NOMO-1 treated with dmso at 0.1 percent for 144 hours (cell line): Measurements from ENCODE around the gene RCOR1.
A peak's percentile ranks its signal among the peaks of the same experiment; 100 is the strongest.
"Not testable (repeated sequence)": the region's sequence is repeated elsewhere in the genome, so short reads cannot be mapped to it uniquely, and the experiment has no call there.

ENCODE experiments used
- DNase-seq: peaks from one replicate; lab custom pipeline; 2025; ENCODE audit not compliant: unreplicated experiment; lab: John Stamatoyannopoulos, UW

The RCOR1 gene

DNA sequence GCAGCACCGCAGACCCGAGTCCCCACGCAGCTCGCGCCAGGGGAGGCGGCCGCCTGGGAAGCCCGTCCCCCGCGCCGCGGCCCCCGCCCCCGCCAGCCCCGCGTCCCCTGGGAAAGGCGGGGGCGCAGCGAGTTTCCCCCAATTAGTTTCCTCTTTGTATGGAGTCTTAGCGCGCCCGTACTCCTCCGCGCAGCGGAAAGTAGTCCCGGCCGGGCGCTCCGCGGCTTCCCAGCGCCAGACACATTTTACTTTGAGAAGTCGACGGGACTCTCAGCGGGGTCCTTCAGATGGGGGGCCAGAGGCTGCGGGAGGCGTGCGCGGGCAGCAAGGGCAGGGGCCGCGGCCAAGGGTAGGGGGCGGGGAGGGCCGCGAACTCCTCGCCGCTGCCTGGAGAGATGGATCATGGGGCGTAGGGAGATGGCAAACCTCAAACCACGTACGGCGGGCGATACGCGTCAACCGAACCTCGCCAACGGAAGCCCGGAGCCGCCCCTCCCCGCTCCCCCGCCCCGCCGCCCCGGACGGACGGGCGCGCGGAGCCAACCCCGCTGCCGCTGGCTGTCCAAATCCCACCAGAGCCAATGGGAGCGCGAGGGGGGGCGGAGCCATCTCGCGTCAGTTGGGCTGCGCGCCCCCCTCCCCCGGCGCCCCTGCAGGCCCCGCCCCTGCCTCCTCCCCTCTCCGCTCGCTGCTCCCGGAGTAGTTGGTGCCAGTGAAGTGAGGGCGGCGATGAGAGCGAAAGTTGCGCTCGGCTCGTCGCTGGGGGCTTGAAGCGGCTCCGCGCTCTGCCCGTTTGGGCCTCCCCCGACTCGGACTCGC lies at the start of gene RCOR1:
TSS of gene RCOR1 (plus strand) at position 706 of the 819 bp plus-strand sequence. CDS start 238 bp downstream, outside the sequence.
- peak; percentile 92 for DNase-seq

DNA sequence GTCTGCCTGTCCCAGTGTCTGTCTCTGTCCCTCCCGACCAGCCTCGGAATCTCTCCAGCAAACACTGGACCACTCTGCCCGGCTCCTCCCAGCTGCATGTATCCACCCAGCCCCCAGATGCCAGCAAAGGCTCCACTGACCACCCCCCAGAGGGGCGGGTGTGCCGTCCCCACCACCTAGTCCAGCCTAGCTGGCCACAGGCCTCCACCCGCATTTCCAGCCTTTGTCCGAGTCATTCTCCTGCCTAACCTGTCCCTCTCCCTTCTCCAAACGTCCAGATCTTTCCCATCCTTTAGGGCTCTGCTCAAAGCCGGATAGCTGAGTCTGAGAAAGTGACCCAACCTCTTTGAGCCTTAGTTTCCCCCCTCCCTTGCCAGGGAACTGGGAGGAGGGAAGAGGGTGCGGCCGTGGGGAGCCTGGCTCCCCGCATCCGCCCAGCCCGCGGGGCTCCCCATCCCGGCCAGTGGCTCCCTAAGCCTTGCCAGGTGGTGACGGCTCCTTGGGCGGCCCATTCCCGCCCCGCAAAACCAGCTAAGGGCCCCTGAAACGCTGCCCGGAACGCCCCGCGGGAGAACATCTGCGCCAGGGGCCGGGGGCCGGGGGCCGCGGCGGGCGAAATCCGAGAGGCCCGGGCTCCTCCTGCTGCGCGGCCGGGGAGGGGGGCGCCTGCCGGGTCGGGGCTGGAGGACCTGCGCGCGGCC lies 48.3 kb upstream of the RCOR1 start:
- no peak for DNase-seq

DNA sequence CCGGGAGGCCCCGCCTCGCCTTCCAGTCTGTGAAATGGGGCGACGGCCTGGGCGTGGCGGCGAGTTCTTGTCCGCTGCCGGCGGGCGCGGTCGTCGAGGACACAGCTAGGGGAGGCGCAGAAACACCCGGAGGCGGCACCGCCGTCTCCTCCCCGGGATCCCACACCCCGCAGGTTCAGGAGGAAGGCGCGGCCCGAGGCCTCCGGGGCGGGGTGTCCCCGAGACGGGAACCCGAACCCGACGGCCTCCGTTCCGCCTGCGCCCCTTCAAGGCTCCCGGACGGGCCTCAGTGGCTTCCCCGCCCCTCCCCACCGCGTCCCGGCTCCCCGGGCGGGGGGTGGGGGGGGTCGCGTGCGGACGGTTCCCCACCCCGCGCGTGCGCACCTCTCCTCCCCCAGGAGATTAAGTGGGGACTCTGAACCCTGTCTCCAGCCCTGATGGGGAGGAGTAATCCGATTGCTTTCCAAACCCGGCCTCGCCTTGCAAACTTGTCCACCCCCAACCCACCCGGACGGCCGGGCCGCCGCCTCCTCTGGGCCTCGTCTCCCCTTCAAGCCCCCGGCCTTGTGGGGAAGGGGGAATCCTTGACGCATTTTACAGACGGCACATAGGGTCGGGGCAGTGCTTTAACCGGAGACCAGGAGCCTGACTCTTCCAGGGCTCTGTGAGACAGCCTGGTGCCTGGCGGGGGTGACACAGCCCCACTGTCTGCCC lies 47.5 kb upstream of the RCOR1 start:
- DNase-seq: no peak

DNA sequence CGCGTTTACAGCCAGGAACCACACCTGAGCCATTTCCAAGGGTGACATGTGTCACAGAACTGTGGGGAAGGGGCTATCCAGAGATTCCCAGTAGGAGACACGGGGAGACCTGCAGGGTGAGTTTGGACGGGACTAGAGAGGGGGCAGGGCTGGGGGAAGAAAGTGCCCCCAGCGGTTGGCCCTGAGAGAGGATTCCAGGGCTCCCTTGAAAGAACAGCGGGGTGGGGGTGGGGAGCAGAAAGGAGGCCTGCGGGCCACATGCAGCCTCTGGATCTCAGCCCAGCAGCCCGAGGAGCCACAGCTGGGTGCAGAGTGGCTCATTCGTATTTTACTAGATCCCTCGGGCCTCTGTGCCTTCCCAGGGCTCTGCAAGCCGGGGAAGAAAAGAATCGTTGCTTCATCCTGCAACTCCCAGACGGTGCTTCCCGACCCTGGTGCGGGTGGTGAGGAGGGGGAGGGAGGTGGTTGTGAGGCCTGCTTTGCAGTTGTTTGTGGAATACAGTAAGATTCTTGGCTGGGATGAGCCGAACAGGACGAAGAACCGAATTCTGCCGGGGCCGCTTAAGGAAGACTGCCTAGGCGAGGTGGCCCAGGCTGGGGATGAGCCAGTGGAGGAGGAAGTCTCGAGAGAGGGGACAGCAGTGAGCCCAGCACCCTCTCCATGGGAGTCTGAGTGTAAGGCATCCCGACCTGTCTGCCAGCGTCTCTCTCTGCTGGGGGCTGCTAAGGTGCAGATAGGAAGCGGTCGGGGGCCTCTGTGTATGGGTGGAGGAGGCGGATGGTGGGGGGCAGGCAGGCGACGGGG lies 46.8 kb upstream of the RCOR1 start:
- DNase-seq: no peak

DNA sequence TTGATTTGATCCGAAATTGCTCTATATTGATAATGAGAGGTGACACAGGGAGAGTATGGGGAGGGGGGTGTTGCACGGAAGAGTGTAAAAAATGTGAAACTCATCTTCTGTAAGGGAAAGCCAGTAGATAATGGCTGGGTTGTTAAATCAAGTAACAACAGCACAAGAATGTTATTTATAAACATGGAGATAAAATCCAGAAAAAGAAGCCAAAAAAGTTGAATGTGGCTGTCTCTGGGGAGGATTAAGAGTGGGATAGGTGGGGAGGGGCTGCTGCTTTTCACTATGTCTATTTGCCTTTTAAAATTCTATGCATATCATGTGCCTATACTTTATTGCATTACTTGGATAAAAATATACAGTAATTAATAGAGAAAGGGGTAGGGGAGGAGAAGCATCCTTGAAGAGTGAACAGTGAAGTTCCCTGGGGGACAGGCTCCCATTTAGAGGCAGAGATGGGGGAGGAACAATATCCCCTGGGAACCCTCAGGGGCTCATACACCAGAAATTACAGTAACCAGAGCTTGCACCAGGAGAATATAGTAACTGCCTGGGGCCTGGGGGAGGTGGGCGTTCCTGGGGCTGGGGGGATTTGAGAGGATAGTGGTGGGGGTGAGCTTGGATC lies 43.7 kb upstream of the RCOR1 start:
- DNase-seq: no peak

GRCh38 chr14:102550927-102551401 lies 41.5 kb upstream of the RCOR1 start:
- DNase-seq: not testable (repeated sequence)

DNA sequence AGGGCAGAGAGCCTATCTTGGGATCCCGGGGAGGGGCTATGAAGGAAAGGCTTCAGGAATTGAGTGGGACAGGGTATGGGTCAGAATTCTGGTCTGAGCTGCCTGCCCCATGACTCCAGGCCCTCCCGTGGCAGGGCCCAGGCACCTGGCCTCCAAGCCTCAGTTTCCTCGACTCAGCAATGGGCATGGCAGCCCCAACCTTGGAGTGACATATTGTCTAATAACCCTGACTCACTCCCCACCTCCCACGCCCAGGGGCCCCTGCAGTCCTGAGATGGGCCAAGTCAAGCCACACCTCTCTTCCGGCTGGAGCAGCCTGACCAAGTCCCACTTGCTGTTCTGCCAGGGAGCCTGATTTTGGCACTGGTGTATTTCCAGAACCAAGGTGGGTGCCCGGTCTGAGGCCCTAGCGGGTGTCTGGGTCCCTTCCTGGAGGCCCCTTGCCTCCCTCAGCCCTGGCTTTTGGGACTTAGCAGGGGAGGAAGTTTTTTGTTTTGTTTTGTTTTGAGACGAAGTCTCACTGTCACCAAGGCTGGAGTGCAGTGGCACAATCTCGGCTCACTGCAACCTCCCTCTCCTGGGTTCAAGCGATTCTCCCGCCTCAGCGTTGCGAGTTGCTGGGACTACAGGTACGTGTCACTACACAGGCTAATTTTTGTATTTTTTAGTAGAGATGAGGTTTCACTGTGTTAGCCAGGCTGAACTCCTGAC lies 40.3 kb upstream of the RCOR1 start:
- peak; percentile 21 for DNase-seq

DNA sequence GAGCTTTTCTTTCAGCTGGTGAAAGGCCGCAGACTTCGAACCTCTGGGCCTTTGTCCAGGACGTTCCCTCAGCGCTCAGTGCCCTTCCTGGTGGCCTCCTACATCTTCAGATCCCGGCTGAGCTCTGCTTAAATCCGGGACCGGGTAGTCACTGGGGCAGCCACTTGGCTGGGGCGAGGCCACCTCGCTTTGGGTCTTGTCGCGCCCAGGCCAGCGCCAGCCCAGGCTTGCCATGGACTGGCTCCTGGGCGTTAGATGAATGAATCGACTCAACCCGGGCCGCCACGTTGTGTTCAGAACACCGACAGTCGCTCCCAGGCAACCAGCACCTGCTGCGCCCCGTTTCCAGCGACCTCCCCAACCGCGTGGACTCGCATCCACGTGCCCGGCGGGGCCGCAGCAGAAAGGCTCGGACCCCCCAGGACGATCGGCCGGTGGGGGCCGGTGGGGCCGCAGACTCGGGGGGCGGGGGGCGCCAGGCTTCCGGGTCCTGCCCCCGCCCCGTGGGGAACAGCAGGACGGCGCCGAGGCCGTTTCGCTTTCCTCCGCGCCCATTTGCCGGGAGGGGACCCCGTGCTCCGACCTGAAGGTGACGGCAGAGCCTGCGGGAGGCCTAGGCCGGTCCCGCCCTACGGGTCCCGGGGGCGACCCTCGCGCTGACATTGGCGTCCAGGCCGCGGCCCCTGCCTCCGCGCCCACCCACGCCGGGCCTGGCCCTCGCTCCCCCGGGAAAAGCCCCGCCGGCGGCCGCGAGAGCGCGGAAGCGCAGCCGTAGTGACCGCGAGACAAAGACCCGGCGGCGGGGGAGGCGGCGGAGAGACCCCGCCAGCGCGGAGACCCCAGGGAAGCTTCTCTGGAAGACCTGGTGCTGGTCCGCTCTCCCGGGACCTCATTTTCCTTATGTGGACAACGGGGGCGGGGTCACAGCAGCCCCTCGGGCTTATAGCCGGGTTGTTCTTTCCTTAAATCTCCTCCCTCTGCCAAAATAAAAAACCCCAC lies 37.3 kb upstream of the RCOR1 start:
- DNase-seq: no peak

DNA sequence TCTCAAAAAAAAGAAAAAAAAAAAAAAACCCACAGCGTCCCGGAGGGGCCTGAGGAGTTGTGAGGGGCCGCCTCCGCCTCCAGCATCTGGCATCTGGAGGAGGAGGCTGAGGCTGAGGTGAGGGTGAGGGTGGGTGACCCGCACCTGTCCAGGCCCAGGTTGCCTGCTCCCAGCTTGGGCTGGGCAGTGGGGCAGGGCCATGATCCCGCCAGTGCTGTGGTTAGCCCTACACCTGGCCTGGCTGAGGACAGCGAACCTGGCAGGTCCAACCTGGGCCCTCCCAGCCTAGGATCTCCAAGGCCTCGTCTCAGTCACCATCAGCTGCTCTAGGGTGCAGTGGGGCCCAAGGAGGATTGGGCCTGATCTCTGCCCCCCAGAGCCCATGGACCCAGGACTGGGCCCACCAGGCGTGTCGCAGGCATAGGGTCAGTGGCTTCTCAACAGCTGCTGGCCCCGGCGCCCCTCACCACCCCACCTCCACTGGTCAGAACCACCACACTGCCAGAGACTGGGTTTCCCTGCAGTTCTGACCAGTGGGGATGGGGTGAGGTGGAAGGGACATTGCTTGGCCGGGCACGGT lies 36.3 kb upstream of the RCOR1 start:
- DNase-seq: no peak

DNA sequence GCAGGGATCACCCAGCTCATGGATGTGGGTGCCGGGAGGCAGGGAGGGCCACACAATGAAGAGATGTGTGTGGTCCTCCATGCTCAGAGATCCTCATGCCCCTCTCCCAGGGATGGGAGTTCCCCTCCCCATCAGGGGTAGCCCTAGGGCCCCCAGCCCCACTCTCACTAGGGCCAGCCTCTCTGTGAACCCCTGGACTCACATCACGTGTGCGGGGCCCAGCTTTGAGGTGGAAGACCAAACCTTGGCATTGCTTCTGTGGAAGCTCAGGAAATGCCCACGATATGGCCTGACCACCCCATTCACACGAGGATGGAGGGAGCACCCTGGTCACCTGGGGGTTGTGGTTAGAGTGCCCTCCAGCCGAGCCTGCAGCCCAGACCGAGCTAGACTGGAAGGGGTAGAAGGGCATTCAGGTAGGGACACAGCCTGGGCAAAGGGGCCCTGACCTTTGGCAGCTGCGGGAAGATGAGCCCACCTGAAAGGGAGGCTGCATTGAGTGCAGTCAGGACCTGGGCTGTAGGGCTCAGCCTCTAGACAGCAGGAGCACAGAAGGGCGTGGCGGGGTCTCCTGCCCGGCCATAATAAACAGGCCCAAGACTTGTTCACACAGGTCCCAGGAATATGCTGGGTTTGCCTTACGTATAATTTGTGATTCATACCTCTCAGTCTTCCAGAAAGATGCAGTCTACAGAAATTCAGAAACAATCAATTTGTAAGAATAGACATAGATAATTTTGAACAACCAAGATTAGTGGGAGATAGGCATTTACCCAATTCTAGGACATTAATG lies 34.8 kb upstream of the RCOR1 start:
- no peak for DNase-seq

DNA sequence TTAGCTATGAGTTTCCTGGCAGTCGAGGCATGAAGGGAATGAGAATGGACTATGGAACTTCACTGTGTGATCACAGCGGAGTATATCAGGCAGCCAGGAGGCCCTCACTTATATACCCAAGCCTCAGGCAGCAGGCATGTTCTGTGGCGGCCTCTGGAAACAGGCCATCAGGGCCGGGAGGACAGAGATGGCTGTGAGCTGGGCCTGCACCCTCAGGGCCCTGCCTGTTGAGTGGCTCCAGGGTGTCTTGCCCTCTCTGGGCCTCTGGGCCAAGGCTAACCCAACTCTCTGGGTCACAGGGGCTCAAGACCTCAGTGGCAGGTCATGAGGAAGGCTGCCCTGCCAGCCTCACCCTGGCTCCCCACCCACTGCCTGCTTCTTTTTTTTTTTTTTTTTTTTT lies 33.9 kb upstream of the RCOR1 start:
- no peak for DNase-seq

DNA sequence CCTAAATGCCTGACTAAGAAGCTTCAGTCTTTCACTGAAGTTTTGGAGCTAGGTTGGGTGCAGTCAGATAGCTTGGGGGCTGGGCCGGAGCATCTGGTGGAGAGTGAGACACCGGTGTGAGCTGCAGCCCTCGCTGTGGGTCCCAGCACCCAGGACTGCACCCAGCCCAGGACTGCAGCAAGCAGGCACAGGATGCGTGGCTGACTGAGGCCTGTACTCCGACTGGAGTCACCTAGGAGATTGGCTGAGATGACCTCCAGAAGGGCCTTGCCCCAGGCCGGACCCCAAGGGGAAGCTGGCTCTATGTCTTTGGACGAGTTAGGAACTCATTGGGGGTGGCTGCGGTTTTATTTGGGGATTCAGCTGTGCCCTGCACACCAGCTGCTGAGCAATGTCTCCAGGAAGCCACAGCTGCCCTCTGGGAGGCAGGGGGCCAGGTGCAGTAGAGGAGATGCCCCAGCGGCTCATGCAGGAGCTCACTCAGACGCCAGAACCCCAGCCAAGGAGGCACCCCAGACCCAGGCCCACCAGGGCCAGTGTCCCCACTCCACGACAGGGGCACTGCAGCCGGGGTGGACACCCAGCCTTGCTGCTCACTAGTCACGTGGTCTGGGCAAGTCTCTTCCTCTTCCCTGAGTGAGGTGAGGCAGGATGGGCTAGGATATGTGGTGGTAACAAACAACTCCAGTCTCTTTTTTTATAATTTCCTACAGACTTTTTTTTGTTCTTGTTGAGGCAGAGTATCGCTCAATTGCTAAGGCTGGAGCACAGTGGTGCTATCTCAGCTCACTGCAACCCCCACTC lies 31.8 kb upstream of the RCOR1 start:
- DNase-seq: no peak

DNA sequence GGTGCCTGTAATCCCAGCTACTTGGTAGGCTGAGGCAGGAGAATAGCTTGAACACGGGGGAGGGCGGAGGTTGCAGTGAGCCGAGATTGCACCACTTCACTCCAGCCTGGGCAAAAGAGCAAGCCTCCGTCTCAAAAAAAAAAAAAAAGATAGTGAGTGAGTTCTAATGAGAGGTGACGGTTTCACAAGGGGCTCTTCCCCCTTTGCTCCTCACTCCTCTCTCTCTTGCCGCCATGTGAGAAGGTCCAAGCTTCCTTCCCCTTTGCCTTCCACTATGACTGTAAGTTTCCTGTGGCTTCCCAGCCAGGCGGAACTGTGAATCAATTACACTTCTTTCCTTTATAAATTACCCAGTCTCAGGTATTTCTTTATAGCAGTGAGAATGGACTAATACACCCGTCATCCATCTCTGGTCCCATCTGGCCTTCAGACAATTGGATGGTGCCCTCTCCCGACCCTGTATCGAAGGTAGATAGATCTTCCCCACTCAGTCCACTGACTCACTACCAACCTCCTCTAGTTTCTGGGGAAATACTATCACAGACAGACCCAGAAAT lies 27.0 kb upstream of the RCOR1 start:
- peak; percentile 92 for DNase-seq

- no peak for DNase-seq
Measured at GRCh38 chr14:102565959-102566358, 26.5 kb upstream of the RCOR1 start.

GRCh38 chr14:102568115-102568614 lies 24.3 kb upstream of the RCOR1 start:
- no peak for DNase-seq
